GM12878 (cell line): Measurements from ENCODE around the gene SSNA1. TPM values are rescaled to one million over a fixed set of nuclear protein-coding genes. Genes with fewer than 3 reads are reported as not detected.

Source experiments
- ATF7 ChIP-seq: fragments of 450-650 bp; IDR thresholded peaks from 2 replicates; pipeline ENCODE4 v1.6.1; 2016; ENCODE audit warnings: low read depth, mild to moderate bottlenecking
- BCLAF1 ChIP-seq: fragments of 450-650 bp; IDR thresholded peaks from 2 replicates; pipeline ENCODE4 v1.6.1; 2017; ENCODE audit warnings: antibody characterized with exemption, mild to moderate bottlenecking, moderate library complexity
- BRCA1 ChIP-seq: IDR thresholded peaks from 2 replicates; pipeline ENCODE4 v1.6.1; 2011; ENCODE audit warnings: low read depth, low read length, improper control_type of control experiment
- ETV6 ChIP-seq, 2 experiments: fragments of 450-650 bp in 1 of 2; IDR thresholded peaks in 1 of 2; conservative IDR thresholded peaks in 1 of 2; 2 replicates each; pipeline ENCODE4 v1.6.1; 2014; ENCODE audit warnings: antibody characterized with exemption in 1 of 2, borderline replicate concordance in 1 of 2, low read depth in 1 of 2, mild to moderate bottlenecking in 1 of 2, moderate library complexity in 1 of 2
- FOXK2 ChIP-seq: fragments of 450-650 bp; IDR thresholded peaks from 2 replicates; pipeline ENCODE4 v1.6.1; 2017; ENCODE audit warnings: mild to moderate bottlenecking, moderate library complexity
- KDM1A ChIP-seq: fragments of 200-600 bp; sonication (generic); IDR thresholded peaks from 2 replicates; pipeline ENCODE4 v1.6.1; 2016; ENCODE audit warnings: borderline replicate concordance
- MXI1 ChIP-seq: fragments of 150-350 bp; IDR thresholded peaks from 2 replicates; pipeline ENCODE4 v1.6.1; 2011; ENCODE audit warnings: low read depth, mild to moderate bottlenecking, inconsistent platforms, low read length, improper control_type of control experiment
- MYB ChIP-seq: fragments of 150-350 bp; IDR thresholded peaks from 2 replicates; pipeline ENCODE4 v1.6.1; 2014; ENCODE audit warnings: mild to moderate bottlenecking, low read depth, low read length, borderline replicate concordance
- MYC ChIP-seq: IDR thresholded peaks from 2 replicates; pipeline ENCODE4 v1.6.1; 2011; ENCODE audit warnings: mild to moderate bottlenecking, low read length, moderate library complexity, inconsistent platforms; ENCODE audit not compliant: insufficient read depth, insufficient replicate concordance, insufficient read length, severe bottlenecking
- NBN ChIP-seq: fragments of 450-650 bp; IDR thresholded peaks from 2 replicates; pipeline ENCODE4 v1.6.1; 2016
- PML ChIP-seq: IDR thresholded peaks from 2 replicates; pipeline ENCODE4 v1.6.1; 2012; ENCODE audit warnings: low read length, inconsistent platforms
- RBBP5 ChIP-seq: fragments of 200-600 bp; sonication (generic); conservative IDR thresholded peaks from 2 replicates; pipeline ENCODE4 v1.6.1; 2016
- RCOR1 ChIP-seq: conservative IDR thresholded peaks from 2 replicates; pipeline ENCODE4 v1.6.1; 2012; ENCODE audit warnings: low read depth, low read length, improper control_type of control experiment
- SMAD1 ChIP-seq: fragments of 450-650 bp; IDR thresholded peaks from 2 replicates; pipeline ENCODE4 v1.6.1; 2018; ENCODE audit warnings: mild to moderate bottlenecking, low read depth; ENCODE audit not compliant: partially characterized antibody
- SREBF2 ChIP-seq: IDR thresholded peaks from 2 replicates; pipeline ENCODE4 v1.6.1; 2012; ENCODE audit warnings: mild to moderate bottlenecking, low read length
- STAT3 ChIP-seq: IDR thresholded peaks from 2 replicates; pipeline ENCODE4 v1.6.1; 2011; ENCODE audit warnings: low read depth, low read length, improper control_type of control experiment
- SUPT20H ChIP-seq: IDR thresholded peaks from 2 replicates; pipeline ENCODE4 v1.6.1; 2011; ENCODE audit warnings: low read depth, mild to moderate bottlenecking, low read length, moderate library complexity, borderline replicate concordance; ENCODE audit not compliant: control insufficient read depth
- TAF1 ChIP-seq: IDR thresholded peaks from 2 replicates; pipeline ENCODE4 v1.6.1; 2011; ENCODE audit warnings: mild to moderate bottlenecking, low read depth, low read length, borderline replicate concordance
- TCF7 ChIP-seq: IDR thresholded peaks from 2 replicates; pipeline ENCODE4 v1.6.1; 2014; ENCODE audit warnings: antibody characterized with exemption, borderline replicate concordance
- ZNF217 ChIP-seq: fragments of 450-650 bp; IDR thresholded peaks from 2 replicates; pipeline ENCODE4 v1.6.1; 2017; ENCODE audit warnings: antibody characterized with exemption, mild to moderate bottlenecking
- ZNF274 ChIP-seq: IDR thresholded peaks from one replicate; pipeline ENCODE4 v1.8.0; 2011; ENCODE audit not compliant: insufficient read length, insufficient read depth
- ZNF622 ChIP-seq: fragments of 450-650 bp; IDR thresholded peaks from 2 replicates; pipeline ENCODE4 v1.6.1; 2017; ENCODE audit warnings: mild to moderate bottlenecking, inconsistent platforms
- polyA plus RNA-seq, 11 experiments: library from polyadenylated mRNA; depleted of rRNA in 4 of 11; unstranded in 6 of 11; stranded (reverse) in 5 of 11; fragments of >200 nt; fragmentation: Nextera tagmentation in 4 of 11; fragmentation: Illumina TruSeq in 1 of 11; extraction: Ambion mirVana in 4 of 11; extraction: Trizol in 1 of 11; gene quantifications; 1 replicate in 1 of 11; 2 replicates in 10 of 11; pipeline versions ENCODE4 v1.2.1 to v1.2.3, GENCODE V29; 2011 to 2016; ENCODE audit warnings: inconsistent platforms in 2 of 11, missing spikeins in 2 of 11, low read depth in 1 of 11
- total RNA-seq, 4 experiments: library from RNA; depleted of rRNA in 3 of 4; stranded (reverse); fragments of >200 nt in 3 of 4; fragmentation: Illumina TruSeq in 1 of 4; extraction: Trizol in 1 of 4; gene quantifications; 2 replicates each; pipeline versions ENCODE4 v1.2.1 to v1.2.3, GENCODE V29; 2013 to 2021
- TF ChIP-seq, protein P1 (sequence below): fragments of 450-650 bp; formaldehyde crosslinking; IDR thresholded peaks from 2 replicates; pipeline ENCODE4 v1.5.0; 2022; ENCODE audit warnings: mild to moderate bottlenecking, missing genetic modification characterization
- TF ChIP-seq, protein P2 (sequence below): fragments of 450-650 bp; IDR thresholded peaks from 2 replicates; pipeline ENCODE4 v1.6.1; 2016; ENCODE audit warnings: mild to moderate bottlenecking

Gene SSNA1
- total and polyA plus RNA-seq, 10 of the 15 experiments (the other 5 are each of a cell fraction or from before 2014, with no cell fraction given), result 0.63 to 139 (median 78.0) TPM

DNA sequence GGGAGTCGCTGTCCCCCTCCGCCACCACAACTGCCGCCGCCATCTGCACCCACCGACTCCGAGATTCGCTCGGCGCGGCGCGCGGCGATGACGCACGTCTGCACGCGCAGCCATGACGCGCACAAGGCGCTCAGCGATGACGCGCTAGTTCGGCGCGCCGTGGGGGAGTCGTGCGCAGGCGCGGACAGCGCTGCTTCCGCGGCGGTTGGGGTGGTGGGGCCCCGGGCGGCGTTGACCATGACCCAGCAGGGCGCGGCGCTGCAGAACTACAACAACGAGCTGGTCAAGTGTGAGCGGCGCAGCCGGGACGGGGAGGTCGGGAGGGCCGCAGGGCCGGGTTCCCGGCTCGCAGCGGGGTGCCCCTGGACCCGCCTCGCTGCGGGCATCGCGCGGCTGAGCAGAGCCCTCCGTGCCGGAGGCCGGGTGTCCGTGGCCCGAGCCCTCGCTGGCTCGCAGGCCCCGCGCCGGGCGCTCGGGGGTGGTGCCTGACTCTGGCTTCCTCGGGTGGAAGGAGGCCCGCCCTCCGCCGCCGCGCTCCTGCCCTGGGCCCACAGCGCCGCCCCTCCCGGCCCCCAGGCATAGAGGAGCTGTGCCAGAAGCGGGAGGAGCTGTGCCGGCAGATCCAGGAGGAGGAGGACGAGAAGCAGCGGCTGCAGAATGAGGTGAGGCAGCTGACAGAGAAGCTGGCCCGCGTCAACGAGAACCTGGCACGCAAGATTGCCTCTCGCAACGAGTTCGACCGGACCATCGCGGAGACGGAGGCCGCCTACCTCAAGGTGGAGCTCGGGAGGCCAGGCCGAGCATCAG, at the start of gene SSNA1, which contains the start of gene ANAPC2 (continued):
- TF ChIP-seq BCLAF1 (0 out of 2 replicates have a peak, but pooled peaks have one; percentile 20), MYB (no peak), BRCA1 (peak; percentile 65), STAT3 (no peak), SMAD1 (no peak), PML (no peak; the same call in 1 of the 2 replicates), MYC (peak; percentile 45), SUPT20H (peak; percentile 34; the same call in 1 of the 2 replicates), TAF1 (peak; percentile 81), KDM1A (no peak), TCF7 (no peak), RBBP5 (no peak), RCOR1 (peak; percentile 78; the same call in 1 of the 2 replicates), ZNF274 (no peak), SREBF2 (no peak), NBN (peak; percentile 98), ETV6 (conservative IDR thresholded peaks at IDR 0.05 in 1 of 2, IDR thresholded peaks at IDR 0.05 in 1 of 2; ENCODE audit: borderline replicate concordance in 1 of 2, low read depth in 1 of 2) (no peak), ZNF622 (no peak), ZNF217 (peak; percentile 71; the same call in 1 of the 2 replicates), MXI1 (peak; percentile 92), ATF7 (peak; percentile 66; the same call in 1 of the 2 replicates), FOXK2 (peak; percentile 57; the same call in 1 of the 2 replicates)
- TF ChIP-seq, protein P1, sequence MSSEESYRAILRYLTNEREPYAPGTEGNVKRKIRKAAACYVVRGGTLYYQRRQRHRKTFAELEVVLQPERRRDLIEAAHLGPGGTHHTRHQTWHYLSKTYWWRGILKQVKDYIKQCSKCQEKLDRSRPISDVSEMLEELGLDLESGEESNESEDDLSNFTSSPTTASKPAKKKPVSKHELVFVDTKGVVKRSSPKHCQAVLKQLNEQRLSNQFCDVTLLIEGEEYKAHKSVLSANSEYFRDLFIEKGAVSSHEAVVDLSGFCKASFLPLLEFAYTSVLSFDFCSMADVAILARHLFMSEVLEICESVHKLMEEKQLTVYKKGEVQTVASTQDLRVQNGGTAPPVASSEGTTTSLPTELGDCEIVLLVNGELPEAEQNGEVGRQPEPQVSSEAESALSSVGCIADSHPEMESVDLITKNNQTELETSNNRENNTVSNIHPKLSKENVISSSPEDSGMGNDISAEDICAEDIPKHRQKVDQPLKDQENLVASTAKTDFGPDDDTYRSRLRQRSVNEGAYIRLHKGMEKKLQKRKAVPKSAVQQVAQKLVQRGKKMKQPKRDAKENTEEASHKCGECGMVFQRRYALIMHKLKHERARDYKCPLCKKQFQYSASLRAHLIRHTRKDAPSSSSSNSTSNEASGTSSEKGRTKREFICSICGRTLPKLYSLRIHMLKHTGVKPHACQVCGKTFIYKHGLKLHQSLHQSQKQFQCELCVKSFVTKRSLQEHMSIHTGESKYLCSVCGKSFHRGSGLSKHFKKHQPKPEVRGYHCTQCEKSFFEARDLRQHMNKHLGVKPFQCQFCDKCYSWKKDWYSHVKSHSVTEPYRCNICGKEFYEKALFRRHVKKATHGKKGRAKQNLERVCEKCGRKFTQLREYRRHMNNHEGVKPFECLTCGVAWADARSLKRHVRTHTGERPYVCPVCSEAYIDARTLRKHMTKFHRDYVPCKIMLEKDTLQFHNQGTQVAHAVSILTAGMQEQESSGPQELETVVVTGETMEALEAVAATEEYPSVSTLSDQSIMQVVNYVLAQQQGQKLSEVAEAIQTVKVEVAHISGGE (CRISPR knock-in tag), result no peak
- TF ChIP-seq, protein P2, sequence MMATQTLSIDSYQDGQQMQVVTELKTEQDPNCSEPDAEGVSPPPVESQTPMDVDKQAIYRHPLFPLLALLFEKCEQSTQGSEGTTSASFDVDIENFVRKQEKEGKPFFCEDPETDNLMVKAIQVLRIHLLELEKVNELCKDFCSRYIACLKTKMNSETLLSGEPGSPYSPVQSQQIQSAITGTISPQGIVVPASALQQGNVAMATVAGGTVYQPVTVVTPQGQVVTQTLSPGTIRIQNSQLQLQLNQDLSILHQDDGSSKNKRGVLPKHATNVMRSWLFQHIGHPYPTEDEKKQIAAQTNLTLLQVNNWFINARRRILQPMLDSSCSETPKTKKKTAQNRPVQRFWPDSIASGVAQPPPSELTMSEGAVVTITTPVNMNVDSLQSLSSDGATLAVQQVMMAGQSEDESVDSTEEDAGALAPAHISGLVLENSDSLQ, result no peak
